Amygdala (tissue), 56 donors: Measurements from ENCODE around the gene CACUL1.

Experiments used
- DNase-seq, 56 donors: peaks; one replicate each; lab custom pipeline; 2025; lab: John Stamatoyannopoulos, UW

The CACUL1 gene

DNA sequence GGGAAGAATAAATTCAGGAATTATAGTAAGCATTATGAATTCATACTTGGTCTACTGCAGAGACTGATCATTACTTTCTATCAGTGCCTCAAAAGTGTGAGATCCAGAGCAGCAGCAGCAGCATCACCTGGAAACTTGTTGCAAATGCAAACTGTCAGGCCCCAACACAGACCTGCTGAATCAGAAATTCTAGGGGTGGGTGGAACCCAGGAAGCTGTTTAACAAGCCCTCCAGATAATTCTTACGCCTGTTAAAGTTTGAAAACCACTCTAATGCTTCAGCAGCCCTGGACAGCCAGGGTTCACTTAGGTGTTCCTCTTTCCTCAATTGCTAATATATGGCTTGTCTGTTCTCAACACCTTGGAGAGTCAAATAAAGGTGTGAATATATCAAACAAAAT is 19.5 kb downstream of the CACUL1 start:
- no peak for DNase-seq

DNA sequence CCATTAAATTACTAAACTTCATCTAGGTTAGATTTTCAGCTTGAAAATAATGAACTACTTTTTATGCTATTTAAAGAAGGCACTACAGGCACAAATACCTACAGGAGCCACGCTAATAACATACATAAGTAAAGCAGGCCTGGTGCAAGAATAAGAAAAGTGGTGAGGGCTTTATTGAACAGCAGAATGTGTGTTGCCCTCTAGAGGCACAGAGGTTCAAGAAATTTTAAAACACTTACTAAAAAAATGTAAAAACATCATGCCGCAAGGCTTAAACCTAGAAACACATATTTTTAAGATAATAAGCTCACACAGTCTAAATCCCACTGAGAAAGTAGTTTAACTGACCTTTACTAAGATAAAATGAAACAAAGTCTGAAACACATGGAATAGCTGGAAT is 20.3 kb downstream of the CACUL1 start:
- DNase-seq, result no peak

DNA sequence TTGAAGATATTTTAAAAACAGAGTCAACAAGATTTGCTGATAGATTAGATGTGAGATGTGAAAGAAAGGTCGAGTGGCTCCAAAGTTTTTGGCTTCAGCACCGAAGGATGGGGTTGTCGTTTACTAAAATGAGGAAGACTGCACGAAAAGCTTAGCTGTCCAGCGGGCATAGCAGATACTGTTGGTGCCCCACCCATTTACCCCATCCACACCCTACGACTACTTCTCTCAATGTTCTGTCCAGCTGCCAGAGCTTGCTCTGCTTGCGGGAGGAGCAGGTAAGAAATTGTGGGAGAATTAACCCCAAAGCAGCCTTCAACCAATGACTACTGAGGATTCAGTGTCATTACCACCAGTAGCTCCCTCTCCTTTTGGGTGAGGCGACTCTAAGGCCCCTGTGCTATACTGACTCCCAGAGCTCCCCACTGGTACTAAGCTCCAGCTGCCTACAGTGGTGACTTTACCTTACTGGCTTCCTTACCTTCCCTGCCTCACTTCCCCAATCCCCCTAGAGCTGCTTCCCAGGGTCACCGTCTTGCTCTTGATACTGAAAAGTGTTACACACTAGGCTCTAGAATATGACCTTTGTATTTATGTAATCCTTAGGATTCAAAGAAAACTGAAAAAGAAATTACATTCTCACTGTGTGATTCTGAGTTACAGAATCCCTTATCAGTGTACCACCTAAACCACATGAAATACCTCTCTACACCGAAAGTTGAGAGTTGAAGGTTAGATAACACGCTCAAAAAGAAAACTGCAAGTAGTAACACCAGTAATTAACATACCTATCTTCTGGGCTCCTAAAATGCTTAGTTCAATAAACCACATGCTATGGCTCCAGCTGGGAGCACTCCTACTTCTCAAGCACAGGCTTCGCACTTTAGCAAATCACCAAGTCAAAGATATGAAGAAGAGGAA is 22.3 kb downstream of the CACUL1 start:
- DNase-seq, result no peak

DNA sequence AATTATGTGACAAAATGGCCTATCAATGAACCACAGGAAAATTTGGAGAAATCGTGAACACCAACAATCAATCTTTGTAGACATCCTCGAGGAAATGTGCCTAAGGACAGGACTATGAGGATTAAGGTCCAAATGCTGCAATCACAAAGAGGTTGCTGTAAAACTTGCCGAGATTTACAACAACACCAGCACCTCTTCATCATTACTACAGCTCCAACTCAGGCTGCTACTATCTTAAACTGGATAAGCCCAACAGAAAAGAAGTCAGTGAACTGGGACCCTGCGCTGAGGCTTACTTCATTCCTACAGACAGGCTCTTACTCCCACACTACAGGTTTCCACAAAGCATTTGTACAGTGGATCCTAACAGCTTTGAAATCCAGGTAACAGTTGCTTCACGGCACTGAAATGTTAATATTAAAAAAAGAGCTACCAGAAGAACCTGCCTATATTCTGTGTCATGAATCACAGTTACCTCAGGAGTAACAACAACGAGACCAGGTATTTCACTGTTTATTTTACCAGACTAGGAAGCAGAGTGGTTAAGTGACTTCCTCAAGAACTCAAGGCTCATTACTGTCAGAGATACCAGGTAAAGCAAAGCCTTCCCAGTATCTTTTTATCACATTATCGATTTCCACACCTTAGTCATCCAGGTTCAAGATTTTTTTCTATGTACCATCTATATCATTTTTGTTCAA is 23.9 kb downstream of the CACUL1 start:
- DNase-seq, result no peak

DNA sequence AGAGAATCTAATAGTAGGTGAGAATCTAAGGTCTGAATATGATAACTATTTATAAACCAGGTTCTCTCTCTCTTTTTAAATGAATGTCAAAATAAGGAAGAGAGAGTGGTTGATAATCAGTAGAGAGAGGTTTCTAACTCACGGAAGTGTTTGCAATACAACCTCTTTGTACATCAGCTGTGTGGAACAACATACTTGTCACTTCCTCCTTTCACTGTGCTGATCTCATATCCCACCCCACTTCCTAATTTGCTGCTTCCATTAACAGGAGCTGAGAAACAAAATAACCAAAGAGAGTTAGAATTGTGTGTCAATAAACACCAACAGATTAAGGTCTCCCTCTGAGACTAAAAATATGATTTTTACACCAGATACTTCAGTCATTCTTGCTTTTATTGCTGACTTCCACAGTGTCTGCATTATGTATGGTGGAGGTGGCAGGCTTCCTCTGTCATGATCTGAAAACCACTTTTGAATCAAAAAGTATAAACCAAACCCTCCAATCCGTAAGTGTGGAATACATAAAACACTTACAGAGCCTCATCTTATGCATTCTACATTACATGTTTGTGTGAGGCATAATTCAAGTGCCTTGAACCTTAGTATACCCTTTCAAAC is 25.0 kb downstream of the CACUL1 start:
- peak in 1 of 56 donors; percentile 18 for DNase-seq

DNA sequence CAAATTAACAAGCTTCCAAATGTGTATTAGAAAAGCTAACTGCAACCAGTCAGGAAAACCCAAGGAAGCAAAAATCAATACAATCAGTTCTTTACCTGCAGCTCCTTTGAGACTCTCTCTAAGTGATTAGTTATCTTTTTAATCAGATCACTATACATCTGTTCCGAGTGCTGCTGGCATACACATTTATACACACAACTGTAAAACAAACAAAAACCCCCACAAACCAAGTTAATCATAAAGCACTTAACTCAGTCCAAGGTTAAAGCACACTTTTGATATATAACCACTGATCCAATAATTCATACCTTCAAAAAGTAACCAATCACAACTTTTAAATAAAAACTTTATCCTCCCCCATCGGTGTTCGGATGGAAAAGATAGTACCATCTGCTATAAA is 25.6 kb downstream of the CACUL1 start:
- no peak for DNase-seq

DNA sequence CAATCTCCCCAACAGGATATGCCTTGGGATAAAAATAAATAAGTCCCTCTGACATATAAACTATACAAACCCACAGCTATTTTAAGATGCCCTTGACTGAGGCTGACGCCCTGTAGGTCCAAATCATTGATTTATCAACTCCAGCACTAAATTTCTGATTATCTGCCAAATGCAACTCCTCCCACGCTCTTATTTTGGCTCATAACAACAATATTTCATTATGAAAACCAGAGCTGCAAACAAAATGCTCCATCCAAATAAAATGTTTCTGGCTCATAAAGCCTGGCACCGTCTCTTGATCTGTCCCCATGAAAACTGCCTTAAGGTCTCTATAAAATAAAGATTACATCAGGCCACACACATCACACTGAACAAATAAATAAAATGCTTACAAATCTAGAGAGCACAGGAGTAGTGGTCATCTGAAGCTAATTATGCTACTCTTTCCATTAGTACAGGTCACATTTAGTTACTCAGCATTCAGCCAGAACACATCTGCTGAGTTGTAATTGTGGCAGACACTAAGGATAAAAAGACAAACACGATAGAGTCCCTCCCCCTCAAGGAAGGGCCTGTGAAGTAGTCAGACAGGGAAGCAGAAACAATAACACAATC is 28.8 kb downstream of the CACUL1 start:
- DNase-seq, result no peak

DNA sequence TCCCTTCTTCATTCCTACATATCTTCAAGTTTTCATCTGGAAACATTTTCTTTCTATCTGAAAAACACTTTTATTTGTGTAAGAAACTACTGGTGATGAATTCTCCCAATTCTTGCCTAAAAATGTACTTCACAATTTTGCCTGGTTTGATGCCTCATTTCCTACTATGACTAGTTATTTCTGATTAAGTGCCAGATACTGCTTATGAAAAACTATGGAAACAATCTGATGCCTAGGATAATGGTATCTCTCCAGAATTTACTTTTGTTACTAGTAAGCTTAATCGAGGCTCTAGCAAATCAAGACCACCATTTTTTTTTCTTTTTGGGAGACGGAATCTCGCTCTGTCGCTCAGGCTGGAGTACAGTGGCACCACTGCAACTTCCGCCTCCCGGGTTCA is 31.3 kb downstream of the CACUL1 start:
- no peak for DNase-seq

DNA sequence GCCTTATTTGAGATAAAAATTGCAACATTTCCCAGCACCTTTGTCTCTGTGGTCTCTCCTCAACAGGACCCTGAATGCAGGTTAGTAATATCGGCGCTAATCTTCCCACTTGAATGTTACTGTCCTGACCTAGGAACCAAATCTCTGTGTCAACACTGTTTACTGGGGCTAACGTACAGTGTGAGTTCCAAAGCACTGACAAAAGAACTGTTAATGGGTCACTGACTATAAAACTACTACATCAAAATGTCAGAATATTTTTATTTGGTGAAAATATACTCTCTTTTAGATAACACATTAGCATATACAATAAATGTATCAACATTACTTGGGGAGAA is 33.3 kb downstream of the CACUL1 start:
- no peak for DNase-seq

DNA sequence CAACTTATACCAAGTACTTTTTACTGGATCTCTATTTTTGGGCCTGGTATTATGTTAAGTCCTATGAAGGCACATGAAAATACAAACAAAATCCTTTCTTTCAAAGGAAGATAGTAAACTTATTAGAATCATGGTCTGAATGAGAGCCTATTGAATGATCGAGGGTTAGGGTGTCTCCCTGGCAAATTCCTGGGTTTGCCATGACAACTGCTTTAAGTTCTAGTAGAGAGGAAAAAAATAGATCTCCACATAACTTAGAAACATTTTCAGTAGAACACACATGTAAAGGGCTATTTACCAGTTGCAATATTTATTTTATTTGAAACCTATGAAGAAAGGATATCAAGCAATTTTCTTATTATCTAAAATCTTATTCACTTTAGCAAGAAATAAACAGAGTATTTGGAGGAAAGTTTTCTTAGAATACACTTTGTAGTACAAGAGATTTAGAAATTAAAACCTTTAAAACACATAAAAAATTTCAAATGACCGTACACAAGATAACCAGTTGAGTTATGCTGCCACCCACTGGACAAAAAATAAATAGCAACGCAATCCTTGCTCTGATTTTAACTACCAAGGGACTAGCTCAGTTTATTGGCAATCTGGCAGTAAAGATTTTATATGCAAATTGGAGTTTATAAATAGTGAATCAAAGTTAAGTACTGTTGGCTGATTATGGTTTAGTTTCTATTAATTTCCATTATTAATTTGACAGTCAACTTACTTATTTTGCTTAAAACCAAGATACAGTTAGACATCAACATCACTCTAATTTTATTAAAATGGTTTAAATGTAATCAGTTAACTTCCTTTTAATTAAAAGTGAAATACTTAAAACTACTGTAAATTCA is 33.9 kb downstream of the CACUL1 start:
- peak in 20 of 56 donors; percentile 4 to 88 (median 24) for DNase-seq

DNA sequence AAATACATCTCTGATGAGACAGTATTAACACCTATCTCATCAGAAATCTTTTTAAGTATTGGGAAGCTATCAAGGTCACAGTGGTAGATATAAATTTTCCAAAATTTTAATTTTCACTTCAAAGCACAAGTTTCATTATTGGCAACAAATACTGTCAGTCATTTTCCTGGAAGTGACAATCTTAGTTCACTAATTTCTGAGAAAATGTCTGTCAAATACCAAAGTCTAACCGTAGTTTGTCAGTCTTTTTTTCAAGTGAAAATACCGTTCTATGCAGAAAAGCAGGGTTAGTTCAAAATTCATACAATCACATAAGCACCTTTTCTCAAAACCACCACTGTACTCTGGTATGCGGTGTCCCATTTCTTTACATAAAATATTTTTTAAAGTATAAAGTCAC is 40.4 kb downstream of the CACUL1 start:
- no peak for DNase-seq

DNA sequence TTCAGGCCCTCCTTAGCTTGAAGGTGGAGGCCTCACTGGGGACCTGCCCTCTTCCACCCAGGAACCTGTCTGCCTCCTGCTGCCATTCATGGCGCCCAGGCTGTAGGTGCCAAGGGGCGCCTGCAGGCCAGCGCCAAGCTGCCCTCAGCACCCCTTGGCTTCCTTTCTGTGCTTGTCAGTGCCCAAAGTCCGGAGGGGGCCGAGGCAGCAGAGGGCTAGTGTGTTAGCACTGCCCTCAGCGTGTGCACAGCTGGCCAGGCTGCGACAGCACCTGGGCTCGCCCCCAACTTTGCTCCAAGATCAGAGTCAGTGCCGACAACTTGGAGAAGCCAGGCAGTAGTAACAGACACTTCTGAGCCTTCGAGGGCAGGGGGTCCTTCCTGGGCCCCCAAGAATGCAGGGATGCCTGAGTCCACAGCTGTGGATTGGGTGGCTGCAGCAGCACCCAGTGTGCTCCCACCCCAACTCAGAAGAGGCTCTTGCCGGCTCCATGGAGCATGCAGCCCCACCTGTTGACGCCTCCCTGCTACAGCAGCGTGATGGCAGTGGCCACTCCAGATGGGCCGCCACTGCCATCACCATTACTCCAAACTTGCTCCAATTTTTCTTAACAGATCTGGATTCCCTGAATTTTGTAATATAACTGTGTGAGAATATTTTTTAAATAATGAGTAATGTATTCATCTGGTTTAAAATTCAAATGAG is 41.7 kb downstream of the CACUL1 start:
- peak in 1 of 56 donors; percentile 10 for DNase-seq

DNA sequence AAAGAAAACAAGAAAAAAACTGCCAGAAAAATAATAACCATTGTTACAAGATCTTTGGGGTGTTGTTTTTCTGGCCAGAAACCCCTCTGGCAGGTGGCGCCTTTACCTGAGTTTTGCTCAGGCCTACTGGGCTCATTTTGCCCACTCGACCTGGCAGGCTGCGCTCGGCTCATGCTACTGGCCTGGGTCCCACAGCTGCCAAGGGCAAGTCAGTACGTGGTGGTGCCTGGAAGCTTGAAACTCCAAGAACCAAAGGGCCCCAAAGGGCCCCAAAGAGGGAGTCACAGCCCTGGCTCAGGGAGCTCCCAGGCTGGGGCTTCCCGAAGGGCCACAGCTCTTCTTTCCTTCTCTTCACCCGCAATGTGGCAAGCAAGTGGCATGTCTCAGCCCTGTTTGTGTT is 42.7 kb downstream of the CACUL1 start:
- no peak for DNase-seq

DNA sequence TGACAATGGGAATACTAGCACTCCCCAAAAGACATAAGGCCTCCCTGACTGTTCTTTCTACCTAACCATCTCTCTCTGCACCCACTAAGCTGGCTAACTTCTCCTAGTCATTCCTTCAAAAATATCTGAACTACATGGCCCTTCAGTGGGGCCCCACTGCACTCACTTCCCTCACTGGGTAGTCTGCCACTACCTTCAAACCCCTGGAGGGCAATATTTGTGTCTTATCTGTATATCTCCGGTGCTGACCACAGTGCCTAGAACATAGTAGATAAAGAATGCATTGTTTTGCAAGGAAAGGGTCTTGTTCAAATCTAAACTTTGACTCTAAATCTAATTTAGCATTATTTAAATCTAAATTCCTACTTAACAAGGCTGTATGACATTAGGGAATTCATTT is 44.3 kb downstream of the CACUL1 start:
- DNase-seq, result no peak

DNA sequence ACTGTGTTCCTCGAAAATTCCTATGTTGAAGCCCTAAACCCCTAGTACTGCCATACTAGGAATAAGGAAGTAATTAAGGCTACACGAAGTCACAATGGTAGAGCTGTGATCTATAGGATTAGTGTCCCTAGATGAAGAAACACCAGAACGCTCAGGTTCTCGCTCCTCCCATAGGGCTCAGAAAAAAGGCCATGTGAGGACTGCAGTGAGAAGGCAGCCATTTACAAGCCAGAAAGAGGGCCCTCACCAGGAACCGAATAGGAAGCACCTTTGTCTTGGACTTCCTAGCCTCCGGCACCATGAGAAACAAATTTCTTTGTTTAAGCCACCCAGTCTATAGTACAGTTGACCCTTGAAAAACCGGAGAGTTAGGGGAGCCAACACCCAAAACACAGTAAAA is 46.2 kb downstream of the CACUL1 start:
- DNase-seq, result no peak

DNA sequence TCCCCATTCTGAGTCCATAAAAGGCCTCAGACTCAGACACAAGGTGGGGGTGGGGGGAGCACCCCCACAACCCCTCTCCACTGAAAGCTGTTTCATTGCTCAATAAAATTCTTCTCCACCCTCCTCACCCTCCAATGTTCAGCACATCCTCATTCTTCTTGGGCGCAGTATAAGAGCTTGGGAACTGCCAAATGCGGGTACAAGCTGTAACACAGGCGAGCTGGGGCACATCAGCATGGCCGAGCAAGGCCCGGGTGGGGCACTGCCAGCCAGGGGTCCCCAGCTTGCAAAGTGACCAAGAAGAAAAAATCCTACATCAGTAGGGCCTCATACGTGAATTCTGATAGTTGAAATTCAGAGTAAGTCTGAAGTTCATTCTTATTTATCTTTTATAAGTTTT is 50.1 kb downstream of the CACUL1 start:
- no peak for DNase-seq

DNA sequence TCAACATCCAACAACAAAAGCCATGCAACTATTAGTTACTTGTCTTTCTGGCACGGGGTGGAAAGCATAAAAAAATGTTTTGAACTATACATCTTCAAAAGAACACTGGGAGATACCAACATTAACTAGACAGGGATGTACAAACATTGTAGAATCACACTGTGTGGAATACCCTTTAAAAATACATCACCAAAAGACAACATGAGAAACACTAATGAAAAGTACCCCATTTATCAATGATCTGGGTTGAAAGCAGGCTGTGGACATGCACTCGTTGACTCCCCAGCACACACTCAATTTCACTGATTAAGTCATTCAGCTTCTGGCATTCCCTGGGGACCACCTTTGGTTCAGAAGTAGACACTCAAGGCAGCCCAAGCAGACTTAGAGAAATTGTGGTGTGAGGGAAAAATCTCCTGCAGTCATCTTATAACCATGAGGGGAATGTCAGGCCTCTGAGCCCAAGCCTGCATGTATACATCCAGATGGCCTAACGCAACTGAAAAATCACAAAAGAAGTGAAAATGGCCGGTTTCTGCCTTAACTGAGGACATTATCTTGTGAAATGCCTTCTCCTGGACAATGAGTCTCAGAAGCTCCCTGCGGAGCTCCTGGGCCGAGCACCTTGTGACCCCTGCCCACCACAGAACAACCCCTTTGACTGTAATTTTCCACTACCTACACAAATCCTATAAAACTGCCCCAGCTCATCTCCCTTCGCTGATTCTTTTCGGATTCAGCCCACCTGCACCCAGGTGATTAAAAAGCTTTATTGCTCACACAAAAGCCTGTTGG is 53.0 kb downstream of the CACUL1 start:
- DNase-seq, result no peak

DNA sequence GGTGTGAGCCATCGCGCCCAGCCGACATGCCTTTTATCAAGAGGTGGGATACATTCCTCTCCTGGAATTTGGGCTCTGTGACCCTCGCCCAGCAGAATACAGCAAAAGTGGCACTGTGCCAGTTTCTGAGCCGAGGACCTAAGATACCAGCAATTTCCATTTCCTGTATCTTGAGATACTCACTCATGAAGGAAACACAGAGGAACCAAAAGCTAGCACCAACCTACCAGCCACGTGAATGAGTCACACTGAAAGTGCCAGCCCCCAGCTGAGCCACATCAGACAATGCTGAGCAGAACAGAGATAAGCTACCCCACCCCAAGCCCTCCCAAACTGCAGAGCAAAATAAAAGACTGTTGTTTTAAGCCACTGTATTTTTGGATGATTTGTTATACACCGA is 56.3 kb downstream of the CACUL1 start:
- no peak for DNase-seq

DNA sequence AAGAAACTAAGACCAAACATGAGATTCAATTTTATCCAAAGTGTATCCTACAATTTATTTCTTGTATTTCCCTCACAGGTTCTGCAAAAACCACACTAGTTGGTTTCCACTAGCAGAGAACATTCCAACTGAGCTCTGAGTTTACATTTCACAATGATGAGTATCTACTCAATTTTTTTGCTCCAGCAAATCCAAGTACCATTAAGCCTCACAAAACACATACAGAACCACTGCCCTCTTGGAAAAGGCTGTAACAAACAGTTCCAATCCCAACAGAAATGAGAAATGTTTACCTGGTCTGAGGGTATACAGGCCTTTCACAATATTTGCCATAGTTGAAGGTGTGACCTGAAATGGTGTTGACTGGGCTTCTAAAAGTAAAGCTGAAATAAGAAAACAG is 59.9 kb downstream of the CACUL1 start:
- no peak for DNase-seq
